Natural killer cell (primary cell): Measurements from ENCODE around the gene MAPKAP1. TPM values are rescaled to one million over a fixed set of nuclear protein-coding genes. Genes with fewer than 3 reads are reported as not detected.

ENCODE experiments used
- ATAC-seq, 3 donors: fragments of 150-1000 bp in 2 of 3; fragments of 200-7000 bp in 1 of 3; cut with Tn5 transposase; 1 replicate in 1 of 3; 2 replicates in 2 of 3; pipeline ENCODE4 v1.10.0; 2021; ENCODE audit warnings: mild to moderate bottlenecking in 2 of 3, moderate library complexity in 2 of 3
- DNase-seq, 2 donors: peaks; one replicate each; pipeline versions ENCODE4 v3.0.0 to v3.0.0-alpha.2; 2013 to 2021; ENCODE audit warnings: mixed read lengths in 1 of 2
- H3K27ac ChIP-seq: one replicate; pipeline ENCODE4 v1.5.1; 2013; ENCODE audit warnings: mild to moderate bottlenecking, low read length
- H3K27me3 ChIP-seq: one replicate; pipeline ENCODE4 v1.6.1; 2013; ENCODE audit warnings: low read length; ENCODE audit not compliant: control insufficient read depth, insufficient read depth
- H3K36me3 ChIP-seq: one replicate; pipeline ENCODE4 v1.6.1; 2013; ENCODE audit warnings: low read length; ENCODE audit not compliant: control insufficient read depth, insufficient read depth
- H3K4me1 ChIP-seq: one replicate; pipeline ENCODE4 v1.6.1; 2013; ENCODE audit warnings: low read length; ENCODE audit not compliant: control insufficient read depth, insufficient read depth
- H3K4me3 ChIP-seq: one replicate; pipeline ENCODE4 v1.5.1; 2013; ENCODE audit warnings: low read length
- H3K9me3 ChIP-seq: one replicate; pipeline ENCODE4 v1.6.1; 2013; ENCODE audit warnings: low read length; ENCODE audit not compliant: control insufficient read depth, insufficient read depth
- H3K27ac Mint-ChIP-seq, 2 donors: one replicate each; pipeline ENCODE4 v1.8.0; 2022; ENCODE audit warnings: mild to moderate bottlenecking in 2 of 2, mixed read lengths in 2 of 2, moderate library complexity in 1 of 2
- H3K27me3 Mint-ChIP-seq, 2 donors: one replicate each; pipeline ENCODE4 v1.8.0; 2022; ENCODE audit warnings: low read depth in 2 of 2, mixed read lengths in 2 of 2
- H3K36me3 Mint-ChIP-seq: one replicate; pipeline ENCODE4 v1.8.0; 2022; ENCODE audit warnings: mixed read lengths
- H3K4me1 Mint-ChIP-seq, 2 donors: one replicate each; pipeline ENCODE4 v1.8.0; 2022; ENCODE audit warnings: mixed read lengths in 2 of 2
- H3K4me3 Mint-ChIP-seq: one replicate; pipeline ENCODE4 v1.8.0; 2022; ENCODE audit warnings: mild to moderate bottlenecking, moderate library complexity, mixed read lengths
- H3K9me3 Mint-ChIP-seq, 2 donors: one replicate each; pipeline ENCODE4 v1.8.0; 2022; ENCODE audit warnings: mixed read lengths in 2 of 2
- CTCF ChIP-seq: fragments of 200-600 bp; IDR thresholded peaks from one replicate; pipeline ENCODE4 v1.8.0; 2022; ENCODE audit warnings: antibody characterized with exemption
- WGBS: methylation state at CpG from one replicate; pipeline ENCODE4 v1.1.7; 2013; ENCODE audit warnings: missing lambda C conversion rate; ENCODE audit not compliant: insufficient coverage; 5-methylcytosine and 5-hydroxymethylcytosine counted together
- intact Hi-C: fragments of 100-400 bp; cut with micrococcal nuclease; formaldehyde crosslinking; loops from one replicate; pipeline ENCODE4 v1.14.2; 2022
- total RNA-seq, 4 donors: library from RNA; stranded (reverse); fragments of 120-200 nt in 1 of 4; gene quantifications; one replicate each; pipeline versions ENCODE4 v1.2.3 to v1.2.4, GENCODE V29; 2013 to 2022

Gene MAPKAP1
- total RNA-seq, 3 donors from 2014 or later (not counting 1 experiment from before 2014, with no cell fraction given): 51.1 to 73.0 (median 58.8) TPM

GRCh38 chr9:125551781-125552180 is 155.2 kb downstream of the MAPKAP1 start:
- Mint-ChIP-seq H3K36me3 (no peaks in the 10 kb centered on the region), H3K4me3 (no peak overlapping the region), H3K27ac (no peak overlapping the region), H3K4me1 (peaks cover 4 to 5% of the 10 kb centered on the region in 2 donors), H3K9me3 (no peaks in the 10 kb centered on the region), H3K27me3 (no peaks in the 10 kb centered on the region)
- intact Hi-C loops: no loop called here
- DNase-seq: no peak
- no CpG with 5 or more reads among the region's 1 CpG for WGBS
- H3K9me3 ChIP-seq: no peaks in the 10 kb centered on the region
- no peak overlapping the region for H3K27ac ChIP-seq
- H3K36me3 ChIP-seq: no peaks in the 10 kb centered on the region
- H3K27me3 ChIP-seq: no peaks in the 10 kb centered on the region
- no peaks in the 10 kb centered on the region for H3K4me1 ChIP-seq
- no peak for ATAC-seq
- TF ChIP-seq CTCF: no peak
- no peak overlapping the region for H3K4me3 ChIP-seq

- intact Hi-C loops: no loop called here
- H3K36me3 Mint-ChIP-seq: no peaks in the 10 kb centered on the region
Observed at GRCh38 chr9:125549891-125550885, 156.8 kb downstream of the MAPKAP1 start.

GRCh38 chr9:125549465-125549871 is 157.5 kb downstream of the MAPKAP1 start:
- H3K27me3 ChIP-seq: no peaks in the 10 kb centered on the region
- peaks cover 4 to 5% of the 10 kb centered on the region in 2 donors for H3K4me1 Mint-ChIP-seq
- no peak for DNase-seq
- peaks cover 3% of the 10 kb centered on the region for H3K36me3 ChIP-seq
- H3K27ac Mint-ChIP-seq: no peak overlapping the region
- H3K27ac ChIP-seq: no peak overlapping the region
- 94% methylated on average over 7 of the region's 7 CpGs for WGBS
- H3K9me3 Mint-ChIP-seq: no peaks in the 10 kb centered on the region
- TF ChIP-seq CTCF: no peak
- H3K36me3 Mint-ChIP-seq: no peaks in the 10 kb centered on the region
- intact Hi-C loops: no loop called here
- H3K9me3 ChIP-seq: no peaks in the 10 kb centered on the region
- H3K27me3 Mint-ChIP-seq: no peaks in the 10 kb centered on the region
- H3K4me3 Mint-ChIP-seq: no peak overlapping the region
- no peak overlapping the region for H3K4me3 ChIP-seq
- H3K4me1 ChIP-seq: no peaks in the 10 kb centered on the region
- no peak for ATAC-seq

More at GRCh38 chr9:125549891-125550885, 156.8 kb downstream of the MAPKAP1 start:
- ATAC-seq (no peak), DNase-seq (no peak)
- H3K27ac Mint-ChIP-seq: no peak overlapping the region
- no peaks in the 10 kb centered on the region for H3K27me3 Mint-ChIP-seq
- no peaks in the 10 kb centered on the region for H3K9me3 Mint-ChIP-seq
- no peak for TF ChIP-seq CTCF
- Histone ChIP-seq H3K9me3 (no peaks in the 10 kb centered on the region), H3K27me3 (no peaks in the 10 kb centered on the region), H3K36me3 (peaks cover under 1% of the 10 kb centered on the region), H3K4me3 (no peak overlapping the region), H3K4me1 (no peaks in the 10 kb centered on the region), H3K27ac (no peak overlapping the region)
- peaks cover 4 to 5% of the 10 kb centered on the region in 2 donors for H3K4me1 Mint-ChIP-seq
- WGBS: 97% methylated on average over 6 of the region's 9 CpGs
- no peak overlapping the region for H3K4me3 Mint-ChIP-seq
